ENCODE results near the gene TULP3.

DNA sequence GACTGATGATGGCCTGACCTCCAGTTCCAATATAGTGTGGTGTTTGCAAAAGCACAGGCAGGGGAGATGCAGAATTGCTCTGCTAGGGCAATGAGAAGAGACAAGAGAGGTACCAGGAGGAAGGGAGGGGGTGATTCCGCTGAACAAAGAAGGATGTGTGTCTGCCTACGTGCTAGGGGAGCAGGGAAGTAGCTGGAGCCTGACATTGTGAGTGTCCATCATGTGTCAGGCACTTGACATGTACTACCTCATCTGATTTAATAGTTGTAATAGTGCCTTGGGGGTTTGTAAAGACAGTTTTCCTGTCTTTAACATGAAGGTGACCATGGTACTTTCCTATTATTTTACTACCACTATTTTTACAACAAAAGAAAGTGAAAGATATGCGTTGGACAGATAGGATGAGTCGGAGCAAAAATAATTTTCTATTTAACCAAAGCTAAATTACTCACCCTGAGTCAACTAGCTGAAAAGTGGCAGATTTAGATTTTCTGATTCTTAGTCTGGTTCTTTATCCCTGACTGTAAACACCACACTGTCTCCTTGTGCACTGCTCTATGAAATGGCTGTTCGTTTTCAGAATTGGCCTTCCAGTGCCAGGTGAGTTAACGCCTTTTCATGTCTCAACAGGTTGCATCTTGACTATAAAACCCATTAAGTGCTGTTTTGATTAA lies 34.8 kb downstream of the TULP3 start:
- TF ChIP-seq, protein P1, sequence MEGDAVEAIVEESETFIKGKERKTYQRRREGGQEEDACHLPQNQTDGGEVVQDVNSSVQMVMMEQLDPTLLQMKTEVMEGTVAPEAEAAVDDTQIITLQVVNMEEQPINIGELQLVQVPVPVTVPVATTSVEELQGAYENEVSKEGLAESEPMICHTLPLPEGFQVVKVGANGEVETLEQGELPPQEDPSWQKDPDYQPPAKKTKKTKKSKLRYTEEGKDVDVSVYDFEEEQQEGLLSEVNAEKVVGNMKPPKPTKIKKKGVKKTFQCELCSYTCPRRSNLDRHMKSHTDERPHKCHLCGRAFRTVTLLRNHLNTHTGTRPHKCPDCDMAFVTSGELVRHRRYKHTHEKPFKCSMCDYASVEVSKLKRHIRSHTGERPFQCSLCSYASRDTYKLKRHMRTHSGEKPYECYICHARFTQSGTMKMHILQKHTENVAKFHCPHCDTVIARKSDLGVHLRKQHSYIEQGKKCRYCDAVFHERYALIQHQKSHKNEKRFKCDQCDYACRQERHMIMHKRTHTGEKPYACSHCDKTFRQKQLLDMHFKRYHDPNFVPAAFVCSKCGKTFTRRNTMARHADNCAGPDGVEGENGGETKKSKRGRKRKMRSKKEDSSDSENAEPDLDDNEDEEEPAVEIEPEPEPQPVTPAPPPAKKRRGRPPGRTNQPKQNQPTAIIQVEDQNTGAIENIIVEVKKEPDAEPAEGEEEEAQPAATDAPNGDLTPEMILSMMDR (IDR thresholded peaks at IDR 0.05 in 8 of 11, conservative IDR thresholded peaks at IDR 0.05 in 3 of 11) = no peak
- TF ChIP-seq POLR2A (IDR thresholded peaks at IDR 0.05) (no peak), POLR2AphosphoS5 (IDR thresholded peaks at IDR 0.05) (no peak)

Measured in spleen (tissue), 7 donors.